Breast epithelium (tissue), 3 donors: ENCODE measurements around the gene LPCAT2.

Source experiments
- POLR2AphosphoS5 ChIP-seq, 3 donors: sonication (generic); formaldehyde crosslinking; IDR thresholded peaks; one replicate each; pipeline ENCODE4 v1.6.1; 2017; ENCODE audit warnings: antibody characterized with exemption in 3 of 3
- TF ChIP-seq, protein P1 (sequence below), 3 donors: fragments of 450-650 bp; IDR thresholded peaks; one replicate each; pipeline ENCODE4 v1.5.1; 2016 to 2017; ENCODE audit warnings: antibody characterized with exemption in 3 of 3, mild to moderate bottlenecking in 3 of 3, moderate library complexity in 3 of 3

DNA sequence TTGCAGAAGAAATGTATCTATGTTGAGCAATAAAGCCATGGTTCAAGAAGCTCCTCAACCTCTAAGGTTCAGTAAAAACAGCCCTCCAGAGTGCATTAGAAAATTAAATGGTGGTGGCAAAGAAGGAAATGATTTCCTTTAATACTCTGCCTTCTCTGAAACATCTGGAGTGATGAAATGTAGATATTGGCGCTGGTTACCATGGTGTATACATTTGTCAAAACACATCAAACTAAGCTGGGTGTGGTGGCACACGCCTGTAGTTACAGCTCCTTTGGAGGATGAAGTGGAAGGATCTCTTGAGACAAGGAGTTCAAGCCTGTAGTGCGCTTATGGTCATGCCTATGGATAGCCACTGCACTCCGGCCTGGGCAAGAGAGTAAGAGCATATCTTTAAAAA, 63.6 kb downstream of the LPCAT2 start:
- TF ChIP-seq, protein P1, sequence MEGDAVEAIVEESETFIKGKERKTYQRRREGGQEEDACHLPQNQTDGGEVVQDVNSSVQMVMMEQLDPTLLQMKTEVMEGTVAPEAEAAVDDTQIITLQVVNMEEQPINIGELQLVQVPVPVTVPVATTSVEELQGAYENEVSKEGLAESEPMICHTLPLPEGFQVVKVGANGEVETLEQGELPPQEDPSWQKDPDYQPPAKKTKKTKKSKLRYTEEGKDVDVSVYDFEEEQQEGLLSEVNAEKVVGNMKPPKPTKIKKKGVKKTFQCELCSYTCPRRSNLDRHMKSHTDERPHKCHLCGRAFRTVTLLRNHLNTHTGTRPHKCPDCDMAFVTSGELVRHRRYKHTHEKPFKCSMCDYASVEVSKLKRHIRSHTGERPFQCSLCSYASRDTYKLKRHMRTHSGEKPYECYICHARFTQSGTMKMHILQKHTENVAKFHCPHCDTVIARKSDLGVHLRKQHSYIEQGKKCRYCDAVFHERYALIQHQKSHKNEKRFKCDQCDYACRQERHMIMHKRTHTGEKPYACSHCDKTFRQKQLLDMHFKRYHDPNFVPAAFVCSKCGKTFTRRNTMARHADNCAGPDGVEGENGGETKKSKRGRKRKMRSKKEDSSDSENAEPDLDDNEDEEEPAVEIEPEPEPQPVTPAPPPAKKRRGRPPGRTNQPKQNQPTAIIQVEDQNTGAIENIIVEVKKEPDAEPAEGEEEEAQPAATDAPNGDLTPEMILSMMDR (IDR thresholded peaks at IDR 0.05), result no peak
- TF ChIP-seq POLR2AphosphoS5 (IDR thresholded peaks at IDR 0.05), result no peak
